Bronchial epithelial cell (primary cell): ENCODE measurements around the gene UTP3. TPM values are rescaled to one million over a fixed set of nuclear protein-coding genes. Genes with fewer than 3 reads are reported as not detected.
"Not testable (repeated sequence)": the region's sequence is repeated elsewhere in the genome, so short reads cannot be mapped to it uniquely, and the experiment has no call there.

Source experiments
- DNase-seq: peaks from one replicate; pipeline ENCODE4 v3.0.0-alpha.2; 2010; ENCODE audit warnings: low read depth
- FAIRE-seq: peaks from 2 replicates; lab custom pipeline; 2011; peaks lifted over from hg19 to GRCh38; lab: Jason Lieb, UNC
- H3K27me3 ChIP-seq: 2 replicates; pipeline ENCODE4 v1.5.1; 2011; ENCODE audit warnings: low read length; ENCODE audit not compliant: control insufficient read depth, insufficient read depth
- H3K36me3 ChIP-seq: 2 replicates; pipeline ENCODE4 v1.5.1; 2011; ENCODE audit warnings: low read length; ENCODE audit not compliant: control insufficient read depth, insufficient read depth
- H3K4me3 ChIP-seq: 2 replicates; pipeline ENCODE4 v1.5.1; 2011; ENCODE audit warnings: mild to moderate bottlenecking, low read depth, low read length, control low read depth
- CTCF ChIP-seq: IDR thresholded peaks from 2 replicates; pipeline ENCODE4 v1.5.1; 2011; ENCODE audit warnings: mild to moderate bottlenecking, moderate library complexity, low read length, control low read depth, inconsistent platforms; ENCODE audit not compliant: insufficient read depth, severe bottlenecking
- total RNA-seq: library from RNA; depleted of rRNA; stranded (reverse); fragments of >200 nt; gene quantifications from 2 replicates; pipeline ENCODE4 v1.2.1, GENCODE V29; 2014

UTP3 gene
- total RNA-seq, 1 donor from 2014 or later, result 15.0 TPM

- DNase-seq (no peak), FAIRE-seq (no peak)
- no peak for TF ChIP-seq CTCF
- Histone ChIP-seq H3K4me3 (no peak overlapping the region), H3K27me3 (no peaks in the 10 kb centered on the region), H3K36me3 (no peaks in the 10 kb centered on the region)
These were observed 31.0 kb upstream of the UTP3 start for GRCh38 chr4:70657326-70657725.

GRCh38 chr4:70658418-70658817, 29.9 kb upstream of the UTP3 start:
- no peak for DNase-seq
- no peaks in the 10 kb centered on the region for H3K36me3 ChIP-seq
- H3K4me3 ChIP-seq, result no peak overlapping the region
- H3K27me3 ChIP-seq, result no peaks in the 10 kb centered on the region
- no peak for FAIRE-seq
- no peak for TF ChIP-seq CTCF

GRCh38 chr4:70660106-70660505, 28.2 kb upstream of the UTP3 start:
- no peak for TF ChIP-seq CTCF
- Histone ChIP-seq H3K4me3 (no peak overlapping the region), H3K36me3 (no peaks in the 10 kb centered on the region), H3K27me3 (no peaks in the 10 kb centered on the region)
- DNase-seq, result no peak
- no peak for FAIRE-seq

GRCh38 chr4:70661309-70661922, 26.9 kb upstream of the UTP3 start:
- FAIRE-seq, DNase-seq, H3K4me3 ChIP-seq, H3K27me3 ChIP-seq, H3K36me3 ChIP-seq: not testable (repeated sequence)

- H3K36me3 ChIP-seq, result no peaks in the 10 kb centered on the region
- H3K27me3 ChIP-seq, result no peaks in the 10 kb centered on the region
- no peak within 1 kb of the TSS for H3K4me3 ChIP-seq
- no peak for DNase-seq
- TF ChIP-seq CTCF, result no peak
- no peak for FAIRE-seq
These were observed 22.0 kb upstream of the UTP3 start, which contains the start of gene JCHAIN for GRCh38 chr4:70666369-70666768. TSS of gene JCHAIN (minus strand) at chr4:70666508. CDS start at chr4:70666490, 18 bp downstream.

- no peak for TF ChIP-seq CTCF
- Histone ChIP-seq H3K27me3 (no peaks in the 10 kb centered on the region), H3K36me3 (no peaks in the 10 kb centered on the region), H3K4me3 (no peak overlapping the region)
- FAIRE-seq, result no peak
- DNase-seq, result no peak
These were observed 20.4 kb upstream of the UTP3 start for GRCh38 chr4:70667740-70668535.
